Smooth muscle cell (in vitro differentiated cells): ENCODE measurements around the gene GLYATL1B. TPM values are rescaled to one million over a fixed set of nuclear protein-coding genes. Genes with fewer than 3 reads are reported as not detected.
"Not testable (repeated sequence)": the region's sequence is repeated elsewhere in the genome, so short reads cannot be mapped to it uniquely, and the experiment has no call there.

Experiments
- DNase-seq: peaks from one replicate; lab custom pipeline; 2025; ENCODE audit not compliant: unreplicated experiment; lab: John Stamatoyannopoulos, UW
- H2AFZ ChIP-seq: fragments of 200-600 bp; sonication (generic); 2 replicates; pipeline ENCODE4 v1.6.0; 2016; ENCODE audit warnings: antibody characterized with exemption, low read depth, mild to moderate bottlenecking
- H3F3A ChIP-seq: fragments of 200-600 bp; sonication (generic); 2 replicates; pipeline ENCODE4 v1.6.0; 2017; ENCODE audit warnings: antibody characterized with exemption, low read depth
- H3K27ac ChIP-seq: fragments of 200-600 bp; sonication (generic); 2 replicates; pipeline ENCODE4 v1.5.1; 2016; ENCODE audit warnings: low read depth, mild to moderate bottlenecking
- H3K27me3 ChIP-seq: fragments of 200-600 bp; sonication (generic); 2 replicates; pipeline ENCODE4 v1.6.1; 2016; ENCODE audit warnings: low read depth, mild to moderate bottlenecking
- H3K36me3 ChIP-seq: fragments of 200-600 bp; sonication (generic); 2 replicates; pipeline ENCODE4 v1.5.1; 2016; ENCODE audit warnings: low read depth
- H3K4me1 ChIP-seq: fragments of 200-600 bp; sonication (generic); 2 replicates; pipeline ENCODE4 v1.5.1; 2016; ENCODE audit warnings: low read depth
- H3K4me2 ChIP-seq: fragments of 200-600 bp; sonication (generic); 2 replicates; pipeline ENCODE4 v1.6.0; 2016; ENCODE audit warnings: mild to moderate bottlenecking
- H3K4me3 ChIP-seq: fragments of 200-600 bp; sonication (generic); 2 replicates; pipeline ENCODE4 v1.5.1; 2016; ENCODE audit warnings: mild to moderate bottlenecking
- H3K79me2 ChIP-seq: fragments of 200-600 bp; sonication (generic); 2 replicates; pipeline ENCODE4 v1.6.0; 2016; ENCODE audit warnings: low read depth, mild to moderate bottlenecking
- H3K9ac ChIP-seq: fragments of 200-600 bp; sonication (generic); 2 replicates; pipeline ENCODE4 v1.6.0; 2016; ENCODE audit warnings: low read depth
- H3K9me3 ChIP-seq: fragments of 200-600 bp; sonication (generic); replicated peaks from 2 replicates; pipeline ENCODE4 v1.5.1; 2016; ENCODE audit warnings: low read depth
- H4K20me1 ChIP-seq: fragments of 200-600 bp; sonication (generic); 2 replicates; pipeline ENCODE4 v1.6.0; 2016; ENCODE audit warnings: low read depth
- CTCF ChIP-seq: fragments of 200-600 bp; sonication (generic); IDR thresholded peaks from 2 replicates; pipeline ENCODE4 v1.5.1; 2017; ENCODE audit warnings: borderline replicate concordance, mild to moderate bottlenecking, antibody characterized with exemption; ENCODE audit not compliant: insufficient read depth, poor library complexity, severe bottlenecking
- WGBS: methylation state at CpG from one replicate; pipeline ENCODE4 v1.1.7; 2016; ENCODE audit warnings: low lambda C conversion rate; 5-methylcytosine and 5-hydroxymethylcytosine counted together
- polyA plus RNA-seq: library from polyadenylated mRNA; unstranded; fragments of >200 nt; fragmentation: Nextera tagmentation; extraction: Ambion mirVana; gene quantifications from 2 replicates; pipeline ENCODE4 v1.2.1, GENCODE V29; 2016
- total RNA-seq: library from RNA; depleted of rRNA; stranded (reverse); fragments of >200 nt; gene quantifications from 2 replicates; pipeline ENCODE4 v1.2.3, GENCODE V29; 2014

GLYATL1B gene
- total and polyA plus RNA-seq, 2 experiments from 2014 or later, result not detected

DNA sequence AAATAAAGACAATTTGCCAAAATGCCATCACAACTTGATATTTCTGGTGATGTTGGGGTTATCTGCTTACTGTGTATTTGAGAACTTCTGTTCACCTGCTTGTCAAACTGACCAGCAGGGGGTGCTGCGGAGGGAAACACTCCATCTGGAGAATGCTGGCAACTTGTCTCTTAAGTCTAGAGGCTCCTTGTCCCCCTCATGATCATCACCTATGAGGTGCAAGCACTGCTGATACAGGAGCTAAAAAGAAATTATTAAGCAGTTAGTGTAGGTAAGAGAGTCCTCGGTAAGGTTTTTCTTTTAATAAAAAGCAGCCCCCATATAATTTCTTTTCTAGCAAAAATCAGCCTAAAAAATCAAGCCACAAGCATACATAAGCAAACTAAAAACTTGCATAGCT is 32.7 kb upstream of the GLYATL1B start:
- peak; percentile 62 for TF ChIP-seq CTCF
- peaks cover 4% of the 10 kb centered on the region for H3K27me3 ChIP-seq
- H3K9ac ChIP-seq, result no peak overlapping the region
- no peaks in the 10 kb centered on the region for H3K9me3 ChIP-seq
- H3K36me3 ChIP-seq, result no peaks in the 10 kb centered on the region
- no peak overlapping the region for H3K4me3 ChIP-seq
- peaks cover 7% of the 10 kb centered on the region for H3K4me1 ChIP-seq
- no peak overlapping the region for H3K4me2 ChIP-seq
- H4K20me1 ChIP-seq, result no peaks in the 10 kb centered on the region
- H2AFZ ChIP-seq, result no peak overlapping the region
- DNase-seq, result no peak
- 25% methylated on average over 2 of the region's 2 CpGs for WGBS
- no peak overlapping the region for H3K27ac ChIP-seq
- H3F3A ChIP-seq, result no peaks in the 10 kb centered on the region
- H3K79me2 ChIP-seq, result no peaks in the 10 kb centered on the region

GRCh38 chr11:59058120-59059033 is 27.7 kb upstream of the GLYATL1B start:
- H3K27me3 ChIP-seq, H4K20me1 ChIP-seq, H3F3A ChIP-seq, H3K9ac ChIP-seq, H3K27ac ChIP-seq, H3K9me3 ChIP-seq, H3K79me2 ChIP-seq, H3K4me1 ChIP-seq, H3K36me3 ChIP-seq: not testable (repeated sequence)
- TF ChIP-seq CTCF, result peak; percentile 76
- 8% methylated on average over 27 of the region's 27 CpGs for WGBS
- H3K4me3 ChIP-seq, result peak overlapping the region; percentile 50
- peak overlapping the region; percentile 73 for H3K4me2 ChIP-seq
- peak overlapping the region; percentile 92 for H2AFZ ChIP-seq
- peak; percentile 5 for DNase-seq

GRCh38 chr11:59060096-59060495 is 26.0 kb upstream of the GLYATL1B start:
- not testable (repeated sequence) for H3F3A ChIP-seq, H4K20me1 ChIP-seq, H3K4me2 ChIP-seq, H3K9ac ChIP-seq, H3K4me1 ChIP-seq, H3K4me3 ChIP-seq, H3K27me3 ChIP-seq, DNase-seq, H3K27ac ChIP-seq, H3K36me3 ChIP-seq, H3K9me3 ChIP-seq, H2AFZ ChIP-seq, H3K79me2 ChIP-seq
- 72% methylated on average over 3 of the region's 3 CpGs for WGBS

DNA sequence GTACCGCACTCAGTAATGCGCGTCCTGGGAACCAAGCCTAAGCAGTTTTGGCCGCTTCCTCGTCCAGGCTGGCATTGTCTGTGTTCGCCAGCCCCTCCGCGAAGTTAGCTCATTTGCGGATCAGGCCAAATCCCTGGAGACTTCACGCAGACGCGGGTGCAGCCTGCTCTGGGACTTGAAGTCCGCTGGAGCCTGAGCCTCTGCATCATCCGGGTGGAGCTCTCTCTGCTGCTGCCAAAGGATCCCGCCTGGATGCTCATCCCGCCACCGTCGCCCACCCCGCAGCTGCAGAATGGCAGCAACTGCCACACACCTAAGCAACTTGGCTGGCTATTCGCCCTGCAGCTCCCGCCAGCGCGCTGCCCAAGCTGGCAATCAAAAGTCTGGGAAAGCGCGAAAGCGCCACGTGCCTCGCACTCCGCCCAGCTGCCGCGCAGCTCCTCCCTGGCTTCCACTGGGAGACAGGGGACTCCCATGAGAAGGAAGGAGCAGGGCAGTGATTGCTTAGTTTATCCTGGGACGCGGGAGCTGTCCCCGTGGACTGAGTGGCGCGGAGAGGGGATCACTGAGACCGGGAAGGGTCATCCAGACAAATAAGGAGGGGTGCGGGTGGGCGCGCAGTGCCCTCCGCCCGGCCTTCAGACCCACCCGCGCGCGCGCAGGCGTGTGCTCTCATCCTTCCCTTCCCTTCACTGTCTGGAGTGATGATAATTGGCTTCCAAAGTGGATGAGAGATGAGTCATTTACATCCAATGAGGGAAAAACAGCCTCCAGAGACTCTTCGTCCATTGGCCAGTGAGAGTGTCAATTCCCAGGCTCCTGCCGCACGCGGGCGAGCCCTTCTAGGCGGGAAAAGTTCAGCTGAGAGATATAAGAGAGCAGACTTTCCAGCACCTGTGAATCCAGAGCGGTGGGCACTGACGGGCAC is 23.2 kb upstream of the GLYATL1B start:
- no peak for TF ChIP-seq CTCF
- Histone ChIP-seq H3K9ac (no peak overlapping the region), H4K20me1 (no peaks in the 10 kb centered on the region), H3K27me3 (peaks cover 8% of the 10 kb centered on the region), H3K4me2 (no peak overlapping the region), H3K4me3 (no peak overlapping the region), H2AFZ (no peak overlapping the region), H3K4me1 (peaks cover 4% of the 10 kb centered on the region), H3K27ac (no peak overlapping the region), H3K9me3 (no peaks in the 10 kb centered on the region), H3F3A (no peaks in the 10 kb centered on the region), H3K36me3 (no peaks in the 10 kb centered on the region), H3K79me2 (no peaks in the 10 kb centered on the region)
- DNase-seq, result no peak
- 87% methylated on average over 56 of the region's 56 CpGs for WGBS

DNA sequence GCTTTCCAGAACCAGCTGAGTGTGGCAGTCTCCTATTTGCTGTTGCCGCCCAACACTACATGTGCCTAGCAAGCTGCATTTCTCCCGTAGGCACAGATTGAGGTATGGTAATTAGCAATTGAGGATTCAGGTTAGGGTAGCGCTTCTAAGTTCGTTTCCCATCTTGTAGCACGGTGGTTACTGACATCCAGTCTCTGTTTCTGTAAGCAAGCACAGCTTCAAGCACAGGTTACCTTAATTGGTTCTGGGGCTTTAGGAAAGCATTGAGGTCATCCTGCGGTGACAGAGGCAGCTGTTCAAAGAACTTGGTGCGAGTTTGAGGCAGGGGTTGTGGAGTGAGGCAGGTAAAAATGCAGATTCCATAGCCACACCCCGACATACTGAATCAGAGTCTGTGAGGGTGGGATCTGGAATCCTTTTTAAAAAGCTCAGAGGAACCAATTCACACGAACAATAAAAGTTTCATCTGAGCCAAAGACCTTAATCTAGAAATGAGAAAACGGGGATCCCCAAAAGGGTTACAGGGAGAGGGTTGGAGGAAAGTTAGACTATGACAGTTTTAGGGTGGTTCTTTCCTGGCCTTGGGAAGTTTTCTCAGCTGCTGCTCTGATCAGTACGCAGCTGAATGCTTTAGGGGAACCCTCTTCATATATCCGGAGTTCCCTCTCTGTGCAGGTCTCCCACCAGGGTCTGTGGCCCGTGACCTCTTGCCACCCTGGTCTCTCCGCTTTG is 21.9 kb upstream of the GLYATL1B start:
- DNase-seq, H3K79me2 ChIP-seq, H3K4me3 ChIP-seq, H3K4me2 ChIP-seq, H3K27ac ChIP-seq, H2AFZ ChIP-seq, H4K20me1 ChIP-seq, H3K36me3 ChIP-seq, H3K27me3 ChIP-seq, H3K9me3 ChIP-seq, H3K9ac ChIP-seq, H3K4me1 ChIP-seq, H3F3A ChIP-seq: not testable (repeated sequence)
- 82% methylated on average over 14 of the region's 14 CpGs for WGBS
